ENCODE results near the gene VGLL4.

VGLL4 gene

GRCh38 chr3:11570251-11570650 is 73.5 kb downstream of the VGLL4 start:
- TF ChIP-seq GATA1 (IDR thresholded peaks at IDR 0.05; ENCODE audit: low read depth, low read length) (no peak), POLR2A (IDR thresholded peaks at IDR 0.05; ENCODE audit: low read length) (no peak)
- DNase-seq = no peak

- TF ChIP-seq POLR2A (IDR thresholded peaks at IDR 0.05; ENCODE audit: low read length) (no peak), GATA1 (IDR thresholded peaks at IDR 0.05; ENCODE audit: low read depth, low read length) (no peak)
- DNase-seq = no peak
These were observed 74.5 kb downstream of the VGLL4 start for GRCh38 chr3:11569156-11569741.

GRCh38 chr3:11568503-11569155 is 75.1 kb downstream of the VGLL4 start:
- no peak for DNase-seq
- TF ChIP-seq GATA1 (IDR thresholded peaks at IDR 0.05; ENCODE audit: low read depth, low read length) (no peak), POLR2A (IDR thresholded peaks at IDR 0.05; ENCODE audit: low read length) (no peak)

GRCh38 chr3:11567516-11568467 is 75.9 kb downstream of the VGLL4 start:
- no peak for TF ChIP-seq GATA1 (IDR thresholded peaks at IDR 0.05; ENCODE audit: low read depth, low read length)
- TF ChIP-seq POLR2A (IDR thresholded peaks at IDR 0.05; ENCODE audit: low read length) = no peak
- no peak for DNase-seq

- DNase-seq = no peak
- TF ChIP-seq POLR2A (IDR thresholded peaks at IDR 0.05; ENCODE audit: low read length) = no peak
- TF ChIP-seq GATA1 (IDR thresholded peaks at IDR 0.05; ENCODE audit: low read depth, low read length) = no peak
These were observed 76.8 kb downstream of the VGLL4 start for GRCh38 chr3:11566916-11567315.

GRCh38 chr3:11566478-11566877 is 77.2 kb downstream of the VGLL4 start:
- no peak for TF ChIP-seq GATA1 (IDR thresholded peaks at IDR 0.05; ENCODE audit: low read depth, low read length)
- TF ChIP-seq POLR2A (IDR thresholded peaks at IDR 0.05; ENCODE audit: low read length) = no peak
- no peak for DNase-seq

- no peak for DNase-seq
- TF ChIP-seq POLR2A (IDR thresholded peaks at IDR 0.05; ENCODE audit: low read length) = no peak
- no peak for TF ChIP-seq GATA1 (IDR thresholded peaks at IDR 0.05; ENCODE audit: low read depth, low read length)
These were observed 77.8 kb downstream of the VGLL4 start for GRCh38 chr3:11565932-11566331.

GRCh38 chr3:11565492-11565891 is 78.2 kb downstream of the VGLL4 start:
- TF ChIP-seq GATA1 (IDR thresholded peaks at IDR 0.05; ENCODE audit: low read depth, low read length) (no peak), POLR2A (IDR thresholded peaks at IDR 0.05; ENCODE audit: low read length) (no peak)
- no peak for DNase-seq

GRCh38 chr3:11565072-11565471 is 78.6 kb downstream of the VGLL4 start:
- DNase-seq = no peak
- TF ChIP-seq POLR2A (IDR thresholded peaks at IDR 0.05; ENCODE audit: low read length) = no peak
- no peak for TF ChIP-seq GATA1 (IDR thresholded peaks at IDR 0.05; ENCODE audit: low read depth, low read length)

- TF ChIP-seq POLR2A (IDR thresholded peaks at IDR 0.05; ENCODE audit: low read length) (no peak), GATA1 (IDR thresholded peaks at IDR 0.05; ENCODE audit: low read depth, low read length) (no peak)
- no peak for DNase-seq
These were observed 79.1 kb downstream of the VGLL4 start for GRCh38 chr3:11564577-11565001.

GRCh38 chr3:11563865-11564185 is 79.9 kb downstream of the VGLL4 start:
- TF ChIP-seq POLR2A (IDR thresholded peaks at IDR 0.05; ENCODE audit: low read length) (no peak), GATA1 (IDR thresholded peaks at IDR 0.05; ENCODE audit: low read depth, low read length) (no peak)
- DNase-seq = no peak

- TF ChIP-seq POLR2A (IDR thresholded peaks at IDR 0.05; ENCODE audit: low read length) = no peak
- TF ChIP-seq GATA1 (IDR thresholded peaks at IDR 0.05; ENCODE audit: low read depth, low read length) = no peak
- no peak for DNase-seq
These were observed 80.4 kb downstream of the VGLL4 start for GRCh38 chr3:11563159-11563864.

- DNase-seq = no peak
- TF ChIP-seq POLR2A (IDR thresholded peaks at IDR 0.05; ENCODE audit: low read length) (no peak), GATA1 (IDR thresholded peaks at IDR 0.05; ENCODE audit: low read depth, low read length) (no peak)
These were observed 81.3 kb downstream of the VGLL4 start for GRCh38 chr3:11562277-11562881.

Measured in erythroblast (primary cell).